Lower leg skin (tissue), 4 donors: Measurements from ENCODE around the gene TRAPPC6A. TPM values are rescaled to one million over a fixed set of nuclear protein-coding genes. Genes with fewer than 3 reads are reported as not detected.
A peak's percentile ranks its signal among the peaks of the same experiment; 100 is the strongest.

Experiments
- DNase-seq, 2 donors: peaks; one replicate each; pipeline ENCODE4 v3.0.0-alpha.2; 2019; ENCODE audit warnings: low spot score in 2 of 2
- H3K4me3 ChIP-seq: fragments of 200-600 bp; sonication (generic); 2 replicates; pipeline ENCODE4 v1.5.1; 2017; ENCODE audit warnings: mild to moderate bottlenecking, low read depth; ENCODE audit not compliant: poor library complexity, severe bottlenecking
- POLR2A ChIP-seq, 2 donors: fragments of 450-650 bp; IDR thresholded peaks; one replicate each; pipeline ENCODE4 v1.6.1; 2016 to 2017; ENCODE audit warnings: antibody characterized with exemption in 2 of 2, mild to moderate bottlenecking in 1 of 2, moderate library complexity in 1 of 2
- WGBS, 2 donors: methylation state at CpG; one replicate each; pipeline ENCODE4 v1.1.5; 2018; 5-methylcytosine and 5-hydroxymethylcytosine counted together
- intact Hi-C: fragments of 100-400 bp; cut with DNase I; formaldehyde crosslinking; loops from one replicate; pipeline ENCODE4 v1.15.0; 2023; ENCODE audit warnings: low total_unique reads
- total RNA-seq, 4 donors: library from RNA; depleted of rRNA; stranded (reverse); fragments of >200 nt; gene quantifications; one replicate each; pipeline ENCODE4 v1.1.0, GENCODE V29; 2016
- TF ChIP-seq, protein P1 (sequence below), 3 donors: fragments of 450-650 bp; IDR thresholded peaks; one replicate each; pipeline ENCODE4 v1.5.1; 2016; ENCODE audit warnings: antibody characterized with exemption in 3 of 3, mild to moderate bottlenecking in 3 of 3, moderate library complexity in 2 of 3

TRAPPC6A gene
- total RNA-seq, 4 donors from 2014 or later = 36.0 to 52.3 (median 47.9) TPM

DNA sequence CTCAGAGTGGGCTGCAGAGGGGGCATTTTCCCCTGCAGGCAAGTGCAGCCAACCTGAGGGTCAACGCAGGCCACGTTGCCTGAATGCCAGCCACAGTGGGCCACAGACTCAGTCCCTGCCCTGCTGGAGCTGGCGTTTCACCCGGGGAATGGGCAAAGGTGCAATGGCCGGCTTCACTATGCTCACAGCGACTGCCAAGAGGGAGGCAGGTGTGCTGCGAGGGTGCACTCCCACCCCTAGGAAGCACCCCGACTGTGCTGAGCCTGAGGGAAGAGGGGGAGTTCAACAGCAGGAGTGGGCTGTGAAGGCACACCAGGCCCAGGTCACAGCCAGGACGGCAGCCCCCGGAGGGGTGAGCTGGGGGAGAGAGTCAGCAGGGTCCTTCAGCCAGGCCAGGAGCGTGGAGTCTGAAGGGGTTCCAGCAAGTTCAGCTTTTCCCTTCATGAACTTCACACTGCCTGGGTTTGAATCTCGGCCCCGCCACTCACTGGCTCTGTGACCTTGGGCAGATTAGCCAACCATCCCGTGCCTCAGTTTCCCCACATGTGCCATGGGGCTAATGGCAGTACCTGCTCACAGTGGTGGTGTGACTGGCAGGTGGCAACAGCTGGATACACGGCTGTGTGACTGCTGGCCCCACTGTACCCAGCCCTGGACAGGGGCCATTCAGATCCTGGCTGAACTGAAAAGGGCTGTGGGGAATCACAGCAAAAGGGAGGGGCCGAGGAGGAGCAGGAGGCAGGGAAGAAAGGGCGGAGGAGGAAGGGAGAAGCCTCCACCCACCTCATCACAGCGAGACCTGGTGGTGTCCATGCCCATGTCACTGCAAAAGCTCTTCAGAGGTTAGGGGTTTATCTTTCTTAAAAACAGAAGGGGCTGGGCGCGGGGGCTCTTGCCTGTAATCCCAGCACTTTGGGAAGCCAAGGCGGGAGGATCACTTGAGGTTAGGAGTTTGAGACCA is 7.6 kb downstream of the TRAPPC6A start:
- DNase-seq = no peak
- 71 to 75% methylated on average over 15 to 21 of the region's 21 CpGs for WGBS, 2 donors
- no peak overlapping the region for H3K4me3 ChIP-seq
- intact Hi-C loops = no loop called here
- no peak for TF ChIP-seq POLR2A (IDR thresholded peaks at IDR 0.05)

DNA sequence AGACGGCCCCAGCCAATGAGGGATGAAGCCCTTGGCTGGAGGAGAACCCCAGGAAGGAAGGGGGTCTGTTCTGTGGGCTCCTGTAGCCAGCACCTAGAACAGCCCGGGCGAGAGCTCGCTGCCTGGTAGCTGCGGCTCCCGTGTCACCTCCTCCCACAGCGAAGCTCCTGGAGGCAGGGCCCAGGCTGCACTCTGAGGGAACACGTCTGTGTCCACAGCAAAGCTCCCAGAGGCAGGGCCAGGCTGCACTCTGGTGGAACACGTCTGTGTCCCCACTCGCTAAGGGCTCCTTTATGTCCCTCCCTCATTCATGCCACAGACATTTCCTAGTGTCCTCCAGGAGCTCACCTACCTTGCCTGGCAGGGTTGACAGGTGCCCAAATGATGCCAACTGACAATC is 8.4 kb downstream of the TRAPPC6A start:
- no peak for DNase-seq
- intact Hi-C loops = no loop called here
- TF ChIP-seq POLR2A (IDR thresholded peaks at IDR 0.05) = no peak
- TF ChIP-seq, protein P1, sequence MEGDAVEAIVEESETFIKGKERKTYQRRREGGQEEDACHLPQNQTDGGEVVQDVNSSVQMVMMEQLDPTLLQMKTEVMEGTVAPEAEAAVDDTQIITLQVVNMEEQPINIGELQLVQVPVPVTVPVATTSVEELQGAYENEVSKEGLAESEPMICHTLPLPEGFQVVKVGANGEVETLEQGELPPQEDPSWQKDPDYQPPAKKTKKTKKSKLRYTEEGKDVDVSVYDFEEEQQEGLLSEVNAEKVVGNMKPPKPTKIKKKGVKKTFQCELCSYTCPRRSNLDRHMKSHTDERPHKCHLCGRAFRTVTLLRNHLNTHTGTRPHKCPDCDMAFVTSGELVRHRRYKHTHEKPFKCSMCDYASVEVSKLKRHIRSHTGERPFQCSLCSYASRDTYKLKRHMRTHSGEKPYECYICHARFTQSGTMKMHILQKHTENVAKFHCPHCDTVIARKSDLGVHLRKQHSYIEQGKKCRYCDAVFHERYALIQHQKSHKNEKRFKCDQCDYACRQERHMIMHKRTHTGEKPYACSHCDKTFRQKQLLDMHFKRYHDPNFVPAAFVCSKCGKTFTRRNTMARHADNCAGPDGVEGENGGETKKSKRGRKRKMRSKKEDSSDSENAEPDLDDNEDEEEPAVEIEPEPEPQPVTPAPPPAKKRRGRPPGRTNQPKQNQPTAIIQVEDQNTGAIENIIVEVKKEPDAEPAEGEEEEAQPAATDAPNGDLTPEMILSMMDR (IDR thresholded peaks at IDR 0.05) = no peak
- 87 to 91% methylated on average over 10 of the region's 10 CpGs for WGBS, 2 donors
- no peak overlapping the region for H3K4me3 ChIP-seq

DNA sequence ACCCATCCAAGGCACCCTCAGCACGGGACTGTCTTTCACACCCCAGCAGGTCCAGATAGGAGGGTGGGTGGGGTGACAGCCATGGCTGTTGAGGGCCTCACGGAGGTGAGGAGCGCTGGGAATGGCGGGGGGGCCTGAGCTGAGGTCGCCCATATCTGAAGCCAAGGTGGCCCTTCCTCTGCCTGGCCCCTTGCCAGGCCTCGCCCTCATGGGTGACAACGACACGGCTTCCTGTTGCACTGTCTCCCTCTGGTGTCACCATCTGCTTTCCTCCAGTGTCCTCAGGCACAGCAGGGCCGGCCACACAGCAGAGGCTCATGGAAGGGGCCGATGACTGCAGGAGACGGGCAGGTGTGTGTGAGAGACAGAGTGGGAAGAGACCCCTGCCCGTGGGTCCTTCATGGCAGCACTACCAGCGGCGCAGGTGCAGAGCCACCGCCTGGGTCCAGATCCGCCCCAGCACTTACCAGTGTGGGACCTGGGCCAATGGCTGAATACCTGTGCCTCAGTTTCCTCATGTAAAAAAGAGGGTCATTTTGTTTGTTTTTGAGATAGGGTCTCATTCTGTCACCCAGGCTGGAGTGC is 9.2 kb downstream of the TRAPPC6A start:
- 78 to 81% methylated on average over 16 of the region's 16 CpGs for WGBS, 2 donors
- DNase-seq = no peak
- TF ChIP-seq, protein P1 (IDR thresholded peaks at IDR 0.05) = no peak
- no peak for TF ChIP-seq POLR2A (IDR thresholded peaks at IDR 0.05)
- H3K4me3 ChIP-seq = no peak overlapping the region
- intact Hi-C loops = no loop called here

DNA sequence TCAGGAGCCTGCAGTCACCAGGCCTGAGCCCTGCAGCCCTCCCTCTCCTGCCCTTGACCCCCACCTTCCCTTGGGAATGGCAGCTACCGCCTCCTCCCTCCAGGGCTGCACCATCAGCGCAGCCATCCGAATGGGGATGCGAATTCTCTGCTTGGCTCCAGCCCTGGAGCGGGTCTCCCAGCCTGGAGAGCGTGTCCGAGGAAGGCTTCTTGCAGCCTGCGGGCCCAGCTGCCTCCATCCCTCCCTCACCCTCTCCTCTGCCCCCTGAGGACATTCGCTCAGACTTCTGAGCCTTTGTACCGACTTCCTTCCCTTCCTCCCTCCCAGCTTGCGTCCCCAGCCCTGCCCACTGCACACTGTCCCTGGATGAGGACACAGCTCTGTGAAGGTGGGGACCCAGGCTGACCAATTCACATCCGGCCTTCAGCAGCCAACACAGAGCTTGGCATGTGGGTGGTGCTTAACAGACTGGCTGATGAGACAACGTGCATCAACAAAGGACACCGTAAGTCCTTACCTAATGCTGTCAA is 11.2 kb downstream of the TRAPPC6A start:
- 55 to 57% methylated on average over 14 of the region's 14 CpGs for WGBS, 2 donors
- no peak overlapping the region for H3K4me3 ChIP-seq
- intact Hi-C loops = no loop called here
- DNase-seq = no peak
- no peak for TF ChIP-seq POLR2A (IDR thresholded peaks at IDR 0.05)
- TF ChIP-seq, protein P1 (IDR thresholded peaks at IDR 0.05) = no peak

DNA sequence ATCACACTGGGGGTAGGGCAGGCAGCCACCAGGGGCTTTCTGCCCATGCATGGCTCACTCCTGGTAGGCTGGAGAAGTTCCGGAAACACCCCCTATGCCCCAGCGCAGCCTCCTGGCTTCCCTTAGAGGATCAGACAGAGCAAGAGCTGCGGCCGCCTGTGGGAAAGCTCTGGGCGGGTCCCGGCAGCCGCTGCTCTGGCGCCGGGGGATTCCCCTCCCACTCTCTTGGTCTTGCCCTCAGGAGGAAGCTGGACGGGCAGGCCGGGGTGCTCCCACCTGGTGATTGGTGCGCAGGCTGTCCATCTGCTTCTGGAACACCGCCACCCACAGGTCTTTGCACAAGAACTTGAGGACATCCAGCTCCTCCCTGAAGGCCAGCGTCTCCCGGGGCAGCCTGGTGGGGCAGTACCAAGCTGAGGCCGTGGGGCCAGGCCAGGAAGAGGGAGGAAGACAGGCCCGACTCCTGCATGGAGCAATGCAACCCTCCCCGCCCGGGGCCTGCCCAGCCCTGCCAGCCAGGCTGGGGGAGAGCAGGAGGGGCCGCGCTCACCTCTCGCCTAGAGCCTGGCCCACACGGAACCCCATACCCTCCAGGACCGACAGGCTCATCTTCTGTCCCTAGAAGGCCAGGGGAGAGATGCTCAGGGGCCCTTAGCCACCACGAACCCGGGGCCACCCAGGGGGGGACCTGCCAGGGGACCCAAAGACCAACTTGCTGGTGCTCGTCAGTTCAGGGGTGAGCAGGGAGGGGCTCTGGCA is 13.3 kb downstream of the TRAPPC6A start:
- H3K4me3 ChIP-seq = no peak overlapping the region
- 23 to 27% methylated on average over 21 to 26 of the region's 27 CpGs for WGBS, 2 donors
- TF ChIP-seq, protein P1 (IDR thresholded peaks at IDR 0.05) = no peak
- TF ChIP-seq POLR2A (IDR thresholded peaks at IDR 0.05) = no peak
- intact Hi-C loops = no loop called here
- peak in 1 of 2 donors; percentile 91 for DNase-seq
